ENCODE results near the gene IFNA2.
A peak's percentile ranks its signal among the peaks of the same experiment; 100 is the strongest.

The IFNA2 gene

GRCh38 chr9:21413151-21413550 lies 28.0 kb upstream of the IFNA2 start:
- Histone ChIP-seq H3K9me3 (ENCODE audit: control insufficient read depth in 1 of 2, low read length in 2 of 2) (no peaks in the 10 kb centered on the region), H3K27ac (ENCODE audit: low read depth, low read length) (no peak overlapping the region), H3K4me1 (ENCODE audit: control insufficient read depth in 1 of 2, insufficient read depth in 2 of 2, low read length in 2 of 2) (peaks cover 0 to 3% of the 10 kb centered on the region in 2 donors), H3K27me3 (ENCODE audit: control insufficient read depth in 1 of 2, insufficient read depth in 2 of 2, low read length in 2 of 2) (peaks cover 3 to 4% of the 10 kb centered on the region in 2 donors), H3K9ac (ENCODE audit: low read depth in 1 of 2, low read length in 2 of 2) (no peak overlapping the region), H3K36me3 (ENCODE audit: control insufficient read depth in 1 of 2, insufficient read depth in 2 of 2, low read length in 2 of 2) (no peaks in the 10 kb centered on the region), H3K4me3 (ENCODE audit: low read depth in 1 of 2, low read length in 2 of 2) (no peak overlapping the region)

- H3K27ac ChIP-seq (ENCODE audit: low read depth, low read length): no peak overlapping the region
- no peak overlapping the region for H3K9ac ChIP-seq (ENCODE audit: low read depth in 1 of 2, low read length in 2 of 2)
- H3K4me3 ChIP-seq (ENCODE audit: low read depth in 1 of 2, low read length in 2 of 2): no peak overlapping the region
- no peaks in the 10 kb centered on the region for H3K36me3 ChIP-seq (ENCODE audit: control insufficient read depth in 1 of 2, insufficient read depth in 2 of 2, low read length in 2 of 2)
- H3K27me3 ChIP-seq (ENCODE audit: control insufficient read depth in 1 of 2, insufficient read depth in 2 of 2, low read length in 2 of 2): peaks cover 3 to 4% of the 10 kb centered on the region in 2 donors
- no peaks in the 10 kb centered on the region for H3K9me3 ChIP-seq (ENCODE audit: control insufficient read depth in 1 of 2, low read length in 2 of 2)
- H3K4me1 ChIP-seq (ENCODE audit: control insufficient read depth in 1 of 2, insufficient read depth in 2 of 2, low read length in 2 of 2): peaks cover 0 to 3% of the 10 kb centered on the region in 2 donors
These were observed 26.9 kb upstream of the IFNA2 start for GRCh38 chr9:21412107-21412506.

- H3K4me1 ChIP-seq (ENCODE audit: control insufficient read depth in 1 of 2, insufficient read depth in 2 of 2, low read length in 2 of 2): no peaks in the 10 kb centered on the region
- no peaks in the 10 kb centered on the region for H3K9me3 ChIP-seq (ENCODE audit: control insufficient read depth in 1 of 2, low read length in 2 of 2)
- H3K36me3 ChIP-seq (ENCODE audit: control insufficient read depth in 1 of 2, insufficient read depth in 2 of 2, low read length in 2 of 2): no peaks in the 10 kb centered on the region
- peaks cover 6 to 8% of the 10 kb centered on the region in 2 donors for H3K27me3 ChIP-seq (ENCODE audit: control insufficient read depth in 1 of 2, insufficient read depth in 2 of 2, low read length in 2 of 2)
- H3K4me3 ChIP-seq (ENCODE audit: low read depth in 1 of 2, low read length in 2 of 2): no peak within 1 kb of the TSS
- no peak within 1 kb of the TSS for H3K9ac ChIP-seq (ENCODE audit: low read depth in 1 of 2, low read length in 2 of 2)
- H3K27ac ChIP-seq (ENCODE audit: low read depth, low read length): no peak within 1 kb of the TSS
These were observed 23.6 kb upstream of the IFNA2 start, which contains the start of gene IFNA8 for GRCh38 chr9:21408817-21409216. Gene IFNA8, plus strand, starts transcription at chr9:21409117. Its CDS starts 60 bp downstream, at chr9:21409177.

- Histone ChIP-seq H3K4me3 (ENCODE audit: low read depth in 1 of 2, low read length in 2 of 2) (no peak overlapping the region), H3K9ac (ENCODE audit: low read depth in 1 of 2, low read length in 2 of 2) (no peak overlapping the region), H3K9me3 (ENCODE audit: control insufficient read depth in 1 of 2, low read length in 2 of 2) (no peaks in the 10 kb centered on the region), H3K4me1 (ENCODE audit: control insufficient read depth in 1 of 2, insufficient read depth in 2 of 2, low read length in 2 of 2) (peaks cover 6 to 8% of the 10 kb centered on the region in 2 donors), H3K27ac (ENCODE audit: low read depth, low read length) (no peak overlapping the region), H3K36me3 (ENCODE audit: control insufficient read depth in 1 of 2, insufficient read depth in 2 of 2, low read length in 2 of 2) (no peaks in the 10 kb centered on the region), H3K27me3 (ENCODE audit: control insufficient read depth in 1 of 2, insufficient read depth in 2 of 2, low read length in 2 of 2) (peaks cover 18 to 21% of the 10 kb centered on the region in 2 donors)
These were observed 18.9 kb upstream of the IFNA2 start for GRCh38 chr9:21404146-21404545.

GRCh38 chr9:21402386-21403251 lies 17.4 kb upstream of the IFNA2 start:
- no peak overlapping the region for H3K27ac ChIP-seq (ENCODE audit: low read depth, low read length)
- H3K9me3 ChIP-seq (ENCODE audit: control insufficient read depth in 1 of 2, low read length in 2 of 2): no peaks in the 10 kb centered on the region
- no peak overlapping the region for H3K9ac ChIP-seq (ENCODE audit: low read depth in 1 of 2, low read length in 2 of 2)
- peaks cover 25 to 28% of the 10 kb centered on the region in 2 donors for H3K27me3 ChIP-seq (ENCODE audit: control insufficient read depth in 1 of 2, insufficient read depth in 2 of 2, low read length in 2 of 2)
- peaks cover 6 to 8% of the 10 kb centered on the region in 2 donors for H3K4me1 ChIP-seq (ENCODE audit: control insufficient read depth in 1 of 2, insufficient read depth in 2 of 2, low read length in 2 of 2)
- peak overlapping the region; percentile 18 to 37 for H3K4me3 ChIP-seq (ENCODE audit: low read depth in 1 of 2, low read length in 2 of 2)
- no peaks in the 10 kb centered on the region for H3K36me3 ChIP-seq (ENCODE audit: control insufficient read depth in 1 of 2, insufficient read depth in 2 of 2, low read length in 2 of 2)

GRCh38 chr9:21399956-21400355 lies 14.8 kb upstream of the IFNA2 start:
- no peaks in the 10 kb centered on the region for H3K36me3 ChIP-seq (ENCODE audit: control insufficient read depth in 1 of 2, insufficient read depth in 2 of 2, low read length in 2 of 2)
- no peak overlapping the region for H3K27ac ChIP-seq (ENCODE audit: low read depth, low read length)
- H3K9ac ChIP-seq (ENCODE audit: low read depth in 1 of 2, low read length in 2 of 2): no peak overlapping the region
- H3K4me3 ChIP-seq (ENCODE audit: low read depth in 1 of 2, low read length in 2 of 2): no peak overlapping the region
- no peaks in the 10 kb centered on the region for H3K9me3 ChIP-seq (ENCODE audit: control insufficient read depth in 1 of 2, low read length in 2 of 2)
- peaks cover 13 to 14% of the 10 kb centered on the region in 2 donors for H3K4me1 ChIP-seq (ENCODE audit: control insufficient read depth in 1 of 2, insufficient read depth in 2 of 2, low read length in 2 of 2)
- peaks cover 38 to 48% of the 10 kb centered on the region in 2 donors for H3K27me3 ChIP-seq (ENCODE audit: control insufficient read depth in 1 of 2, insufficient read depth in 2 of 2, low read length in 2 of 2)

GRCh38 chr9:21398955-21399489 lies 13.8 kb upstream of the IFNA2 start:
- Histone ChIP-seq H3K4me1 (ENCODE audit: control insufficient read depth in 1 of 2, insufficient read depth in 2 of 2, low read length in 2 of 2) (peaks cover 13 to 14% of the 10 kb centered on the region in 2 donors), H3K4me3 (ENCODE audit: low read depth in 1 of 2, low read length in 2 of 2) (no peak overlapping the region), H3K9me3 (ENCODE audit: control insufficient read depth in 1 of 2, low read length in 2 of 2) (no peaks in the 10 kb centered on the region), H3K27ac (ENCODE audit: low read depth, low read length) (no peak overlapping the region), H3K36me3 (ENCODE audit: control insufficient read depth in 1 of 2, insufficient read depth in 2 of 2, low read length in 2 of 2) (no peaks in the 10 kb centered on the region), H3K27me3 (ENCODE audit: control insufficient read depth in 1 of 2, insufficient read depth in 2 of 2, low read length in 2 of 2) (peaks cover 35 to 48% of the 10 kb centered on the region in 2 donors), H3K9ac (ENCODE audit: low read depth in 1 of 2, low read length in 2 of 2) (no peak overlapping the region)

GRCh38 chr9:21395778-21396717 lies 10.8 kb upstream of the IFNA2 start:
- H3K4me1 ChIP-seq (ENCODE audit: control insufficient read depth in 1 of 2, insufficient read depth in 2 of 2, low read length in 2 of 2): peaks cover 5 to 8% of the 10 kb centered on the region in 2 donors
- peak overlapping the region; percentile 63 to 69 for H3K4me3 ChIP-seq (ENCODE audit: low read depth in 1 of 2, low read length in 2 of 2)
- H3K36me3 ChIP-seq (ENCODE audit: control insufficient read depth in 1 of 2, insufficient read depth in 2 of 2, low read length in 2 of 2): no peaks in the 10 kb centered on the region
- peaks cover 33 to 34% of the 10 kb centered on the region in 2 donors for H3K27me3 ChIP-seq (ENCODE audit: control insufficient read depth in 1 of 2, insufficient read depth in 2 of 2, low read length in 2 of 2)
- H3K9me3 ChIP-seq (ENCODE audit: control insufficient read depth in 1 of 2, low read length in 2 of 2): no peaks in the 10 kb centered on the region
- H3K27ac ChIP-seq (ENCODE audit: low read depth, low read length): no peak overlapping the region
- peak overlapping the region; percentile 17 to 22 for H3K9ac ChIP-seq (ENCODE audit: low read depth in 1 of 2, low read length in 2 of 2)

GRCh38 chr9:21392270-21392669 lies 7.1 kb upstream of the IFNA2 start:
- H3K9me3 ChIP-seq (ENCODE audit: control insufficient read depth in 1 of 2, low read length in 2 of 2): no peaks in the 10 kb centered on the region

More at GRCh38 chr9:21392270-21392669, 7.1 kb upstream of the IFNA2 start:
- Histone ChIP-seq H3K27me3 (ENCODE audit: control insufficient read depth in 1 of 2, insufficient read depth in 2 of 2, low read length in 2 of 2) (peaks cover 24 to 28% of the 10 kb centered on the region in 2 donors), H3K4me3 (ENCODE audit: low read depth in 1 of 2, low read length in 2 of 2) (no peak overlapping the region), H3K36me3 (ENCODE audit: control insufficient read depth in 1 of 2, insufficient read depth in 2 of 2, low read length in 2 of 2) (no peaks in the 10 kb centered on the region), H3K4me1 (ENCODE audit: control insufficient read depth in 1 of 2, insufficient read depth in 2 of 2, low read length in 2 of 2) (peaks cover 5 to 8% of the 10 kb centered on the region in 2 donors), H3K9ac (ENCODE audit: low read depth in 1 of 2, low read length in 2 of 2) (no peak overlapping the region), H3K27ac (ENCODE audit: low read depth, low read length) (no peak overlapping the region)
